HG02623 (cell line): Measurements from ENCODE around the gene THEMIS.
"Not testable (repeated sequence)": the region's sequence is repeated elsewhere in the genome, so short reads cannot be mapped to it uniquely, and the experiment has no call there.

Source experiments
- ATAC-seq: cut with Tn5 transposase; IDR thresholded peaks from one replicate; pipeline ENCODE4 v1.9.1; 2021; ENCODE audit warnings: moderate library complexity; ENCODE audit not compliant: unreplicated experiment

The THEMIS gene

DNA sequence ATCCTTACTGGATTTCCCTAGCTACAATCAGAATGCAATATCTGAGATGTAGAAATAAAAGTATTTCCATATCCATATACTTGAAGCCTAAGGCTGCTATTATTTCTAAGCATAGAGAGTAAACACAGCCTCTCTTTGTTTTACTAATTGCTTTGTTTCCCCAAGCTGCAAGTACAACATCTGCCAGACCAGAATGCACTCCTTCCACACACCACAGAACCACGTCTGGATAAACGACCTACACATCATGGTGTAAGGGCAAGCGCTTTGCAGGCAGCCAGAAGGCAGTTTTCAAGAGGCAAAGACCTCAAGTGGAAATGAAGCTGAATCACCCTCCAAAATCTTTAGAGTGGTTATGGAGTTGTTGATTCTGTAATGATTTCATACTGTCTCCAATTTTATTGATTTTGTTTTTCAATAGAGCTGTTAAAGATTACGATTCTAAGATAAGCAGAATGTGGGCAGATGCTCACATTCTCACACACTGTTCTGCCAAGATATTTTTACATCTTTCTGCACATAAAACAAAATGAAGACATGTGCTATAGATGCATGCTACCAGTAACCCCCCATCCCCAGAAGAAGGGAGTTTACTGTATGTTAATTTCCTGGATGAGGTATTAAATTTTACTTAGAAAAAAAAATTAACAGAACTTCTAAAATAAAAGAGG lies 88.8 kb downstream of the THEMIS start:
- no peak for ATAC-seq

- ATAC-seq = no peak
Observed at GRCh38 chr6:127807806-127808517, 92.9 kb downstream of the THEMIS start.

DNA sequence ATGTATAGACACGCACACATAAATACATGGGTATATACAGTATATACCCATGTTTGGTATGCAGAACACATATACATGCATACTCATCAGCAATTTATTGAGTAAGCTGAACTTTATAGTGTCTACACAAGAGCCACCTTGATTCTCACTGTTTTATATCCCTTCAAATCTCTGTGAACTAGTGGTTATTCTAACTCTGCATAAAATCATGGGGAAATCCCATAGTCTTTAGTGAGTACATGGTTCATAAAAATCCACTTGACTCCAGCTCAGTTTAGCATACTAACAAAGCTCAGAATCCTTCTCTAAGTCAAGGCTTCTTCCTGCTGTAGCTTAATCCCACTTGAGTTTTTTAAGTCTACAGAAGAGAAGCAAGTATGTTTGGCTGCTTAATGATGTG lies 104.1 kb downstream of the THEMIS start:
- no peak for ATAC-seq

DNA sequence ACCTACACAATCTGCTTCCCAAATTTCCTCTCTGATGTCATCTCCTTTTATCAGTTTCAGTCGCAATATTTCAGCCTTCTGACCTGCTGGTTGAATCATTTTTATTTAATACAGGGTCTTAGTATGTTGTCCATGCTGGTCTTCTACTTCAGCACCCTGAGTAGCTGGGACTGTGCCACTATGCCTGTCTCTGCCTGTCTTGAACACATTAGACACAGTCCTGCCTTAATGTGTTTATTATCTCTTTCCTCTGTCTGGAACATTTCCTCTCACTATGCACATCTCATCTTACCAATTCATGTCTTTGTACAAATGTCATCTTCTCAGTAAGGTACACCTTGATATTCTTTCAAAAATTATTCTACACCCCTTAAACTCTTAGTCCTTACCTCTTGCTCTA lies 106.5 kb downstream of the THEMIS start:
- ATAC-seq = no peak

DNA sequence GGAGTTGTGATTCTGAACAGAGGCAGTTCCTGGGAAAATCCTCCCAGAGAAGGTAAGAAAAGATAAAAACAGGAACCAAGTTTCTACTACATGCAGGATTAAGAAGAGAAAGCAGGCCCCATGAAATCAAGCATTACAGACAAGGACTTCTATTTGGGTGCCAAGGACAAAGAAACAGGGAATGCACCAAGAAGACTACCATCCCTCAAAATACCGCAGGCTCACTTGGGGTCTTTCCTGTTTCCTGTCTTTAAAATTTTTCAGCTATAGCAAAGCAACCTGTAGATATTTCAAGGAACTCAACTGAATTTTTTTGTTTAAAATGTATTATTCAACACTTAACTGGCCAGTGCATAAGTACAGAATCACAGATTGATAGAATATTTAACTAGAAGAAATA lies 107.5 kb downstream of the THEMIS start:
- ATAC-seq = no peak

DNA sequence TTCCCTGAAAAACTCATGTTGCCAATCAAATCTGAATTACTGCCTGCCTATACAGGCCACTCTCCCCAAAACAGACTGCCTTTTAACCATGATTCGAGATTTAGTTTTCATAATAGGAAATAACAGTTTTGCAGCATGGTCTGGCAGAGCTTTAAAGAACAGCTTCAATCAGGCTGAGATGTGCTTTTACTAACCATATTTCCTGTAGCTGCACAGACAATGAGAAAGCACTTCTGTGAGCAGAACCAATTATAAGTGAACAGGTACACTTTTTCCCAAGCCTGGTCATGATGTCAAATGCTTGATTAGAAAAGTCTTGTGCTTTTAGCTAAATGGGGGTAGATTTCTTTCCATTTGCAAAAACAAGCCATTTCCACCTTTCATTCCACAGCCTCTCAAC lies 108.2 kb downstream of the THEMIS start:
- ATAC-seq = no peak

GRCh38 chr6:127791779-127792528 lies 108.9 kb downstream of the THEMIS start:
- no peak for ATAC-seq

- ATAC-seq = no peak
Observed at GRCh38 chr6:127790571-127790970, 110.3 kb downstream of the THEMIS start.

DNA sequence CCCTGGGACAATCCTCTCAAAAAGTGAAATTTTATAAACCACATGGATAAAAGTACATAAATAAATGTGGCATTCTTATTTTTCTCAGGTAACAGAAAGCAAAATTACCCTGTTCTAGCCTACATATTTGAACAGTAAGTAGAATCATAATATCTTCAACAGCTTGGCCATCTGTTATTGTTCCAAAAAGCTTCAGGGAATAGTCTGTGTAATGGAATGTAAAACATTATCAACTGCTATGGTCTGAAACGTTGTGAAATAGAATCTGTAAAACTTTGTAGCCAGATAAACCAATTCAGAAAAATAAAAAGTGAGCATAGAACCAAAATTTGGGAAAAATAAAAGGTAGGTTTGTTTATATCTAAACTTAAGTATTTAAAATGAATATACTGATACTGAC lies 114.7 kb downstream of the THEMIS start:
- ATAC-seq = no peak

- ATAC-seq = no peak
Observed at GRCh38 chr6:127784468-127784867, 116.4 kb downstream of the THEMIS start.

DNA sequence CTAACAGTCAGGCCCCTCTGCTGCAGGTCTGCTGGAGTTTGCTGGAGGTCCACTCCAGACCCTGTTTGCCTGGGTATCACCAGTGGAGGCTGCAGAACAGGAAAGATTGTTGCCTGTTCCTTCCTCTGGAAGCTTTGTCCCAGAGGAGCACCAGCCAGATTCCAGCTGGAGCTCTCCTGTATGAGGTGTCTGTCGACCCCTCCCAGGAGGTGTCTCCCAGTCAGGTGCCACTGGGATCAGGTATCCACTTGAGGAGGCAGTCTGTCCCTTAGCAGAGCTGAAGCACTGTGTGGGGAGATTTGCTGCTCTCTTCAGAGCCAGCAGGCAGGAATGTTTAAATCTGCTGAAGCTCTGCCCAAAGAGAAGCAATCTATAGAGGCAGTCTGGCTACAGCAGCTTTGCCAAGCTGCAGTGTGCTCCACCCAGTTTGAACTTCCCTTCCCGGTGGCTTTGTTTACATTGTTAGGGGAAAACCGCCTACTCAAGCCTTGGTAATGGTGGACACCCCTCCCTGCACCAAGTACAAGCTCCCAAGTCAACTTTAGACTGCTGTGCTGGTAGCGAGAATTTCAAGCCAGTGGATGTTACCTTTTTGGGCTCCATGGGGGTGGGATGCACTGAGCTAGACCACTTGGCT lies 119.1 kb downstream of the THEMIS start:
- not testable (repeated sequence) for ATAC-seq

DNA sequence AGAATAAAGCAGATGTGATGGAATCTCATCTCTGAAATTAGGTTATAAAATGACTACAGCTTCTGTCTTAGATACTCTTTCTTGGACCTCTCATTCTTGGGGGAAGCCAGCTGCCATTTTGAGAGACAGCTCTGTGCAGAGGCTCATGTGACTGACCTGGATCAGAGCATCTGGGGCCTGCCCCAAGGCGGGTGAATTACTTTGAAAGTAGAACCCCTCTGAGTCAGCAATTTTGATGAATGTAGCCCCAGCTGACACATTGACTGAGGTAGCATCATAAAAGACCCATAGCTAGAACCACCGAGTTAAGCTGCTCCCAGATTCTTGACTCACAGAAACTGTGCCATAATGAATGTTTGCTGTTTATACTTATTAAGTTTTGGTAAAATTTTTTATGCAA lies 124.5 kb downstream of the THEMIS start:
- ATAC-seq = no peak

GRCh38 chr6:127775371-127775770 lies 125.5 kb downstream of the THEMIS start:
- ATAC-seq = no peak

DNA sequence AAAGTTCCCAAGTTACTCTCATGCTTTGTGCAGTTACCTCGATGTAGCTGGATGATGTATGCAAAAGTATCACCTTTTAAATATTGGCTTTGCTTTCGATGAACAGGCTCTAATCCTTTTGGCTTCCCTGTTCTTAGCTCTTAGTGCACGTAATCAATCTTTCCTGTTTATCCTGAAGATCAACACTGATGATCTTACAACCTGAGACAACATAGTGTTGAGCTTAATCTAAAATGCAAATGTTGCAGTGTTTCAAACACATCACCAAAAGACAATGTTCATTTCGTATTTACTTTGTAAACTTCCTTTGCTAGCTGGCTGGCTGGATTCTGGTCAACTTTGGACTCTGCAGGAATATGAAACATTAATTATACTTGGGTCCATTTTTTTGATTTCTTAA lies 132.1 kb downstream of the THEMIS start:
- ATAC-seq = no peak

DNA sequence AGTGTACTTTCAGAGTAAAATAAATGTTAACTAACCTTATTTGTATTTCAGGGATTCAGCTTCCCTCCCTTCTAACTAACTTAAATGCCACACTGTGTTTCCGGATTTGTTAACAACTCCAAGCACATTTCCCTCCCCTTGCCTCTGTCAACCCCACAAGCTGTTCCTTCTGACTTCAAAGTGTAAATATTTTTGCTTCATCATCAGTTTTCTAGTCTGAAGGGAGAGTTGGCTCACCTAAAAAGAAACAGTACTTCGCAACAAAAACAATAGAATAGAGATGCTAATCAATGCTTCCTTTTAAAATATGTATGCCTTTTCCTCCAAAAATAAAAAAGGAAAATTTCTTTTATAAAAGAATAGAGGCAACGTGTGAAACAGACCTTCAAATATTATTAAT lies 132.6 kb downstream of the THEMIS start:
- ATAC-seq = no peak

GRCh38 chr6:127765949-127766348 lies 134.9 kb downstream of the THEMIS start:
- no peak for ATAC-seq

DNA sequence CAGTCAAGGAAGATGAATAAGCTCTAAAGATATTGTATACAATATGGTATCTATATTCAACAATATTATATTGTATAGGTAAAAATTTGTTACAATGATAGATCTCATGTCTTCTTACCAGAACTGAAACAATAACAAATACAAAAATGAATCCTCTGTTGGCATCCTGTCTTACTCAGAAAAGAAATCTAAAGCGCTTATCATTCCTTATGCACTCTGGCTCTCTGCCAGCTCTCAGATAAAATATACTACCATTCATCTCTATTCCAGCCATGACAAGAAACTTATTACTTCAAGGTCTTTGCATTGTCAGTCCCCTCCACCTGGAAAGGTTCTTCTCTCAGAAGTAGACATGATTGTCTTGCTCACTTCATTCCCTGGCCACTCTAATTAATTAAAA lies 138.6 kb downstream of the THEMIS start:
- ATAC-seq = no peak

DNA sequence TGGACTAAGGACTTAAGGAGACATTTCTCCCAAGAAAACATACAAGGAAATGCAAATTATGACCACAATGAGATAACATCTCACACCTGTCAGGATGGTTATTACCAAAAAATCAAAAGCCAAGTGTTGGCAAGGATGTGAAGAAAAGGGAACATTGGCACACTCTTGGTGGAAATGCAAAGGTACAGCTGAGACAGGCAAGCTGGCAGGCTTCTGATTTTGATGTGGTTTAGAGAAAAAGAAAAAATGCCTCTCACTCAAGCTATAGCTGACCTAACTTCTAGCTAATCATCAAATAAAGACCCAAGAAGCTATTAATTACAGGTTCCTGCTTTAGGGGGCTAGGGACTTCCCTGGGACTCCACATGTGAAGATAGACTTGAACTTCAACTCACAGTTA lies 139.8 kb downstream of the THEMIS start:
- ATAC-seq = no peak

DNA sequence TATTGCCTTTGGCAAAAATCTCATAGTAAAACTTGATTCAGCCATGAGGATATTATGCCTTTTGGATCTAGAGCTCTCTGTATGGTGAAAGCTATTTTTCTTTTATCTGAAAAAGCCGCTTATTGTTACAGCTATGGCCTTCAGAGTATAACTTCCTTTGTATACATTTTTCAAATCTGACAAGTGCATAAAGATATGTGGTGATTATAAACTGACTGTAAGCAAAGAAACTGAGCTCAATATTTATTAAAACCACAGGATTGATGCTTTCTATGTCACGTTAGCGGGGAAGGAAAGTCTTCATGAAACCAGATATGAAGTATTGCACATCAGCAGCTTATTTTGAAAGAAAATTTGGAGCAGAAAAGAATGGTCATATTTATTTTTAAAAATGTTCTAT lies 151.8 kb downstream of the THEMIS start:
- no peak for ATAC-seq

DNA sequence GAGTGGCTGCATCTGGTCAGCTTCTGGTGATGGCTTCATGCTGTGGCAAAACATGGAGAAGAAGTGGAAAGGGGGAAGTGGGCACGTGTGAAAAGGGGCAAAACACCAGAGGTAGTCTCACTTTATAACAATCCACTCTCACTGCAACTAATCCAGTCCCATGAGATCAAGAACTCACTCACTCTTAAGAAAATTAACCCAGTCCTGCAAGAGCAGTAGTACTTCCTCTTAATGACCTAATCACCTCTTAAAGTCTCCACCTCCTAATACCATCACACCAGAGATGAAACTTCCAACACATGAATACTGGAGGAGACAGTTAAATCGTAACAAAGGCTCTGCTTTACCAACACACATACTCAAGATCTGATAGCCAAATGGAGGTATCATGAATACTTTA lies 152.6 kb downstream of the THEMIS start:
- no peak for ATAC-seq

DNA sequence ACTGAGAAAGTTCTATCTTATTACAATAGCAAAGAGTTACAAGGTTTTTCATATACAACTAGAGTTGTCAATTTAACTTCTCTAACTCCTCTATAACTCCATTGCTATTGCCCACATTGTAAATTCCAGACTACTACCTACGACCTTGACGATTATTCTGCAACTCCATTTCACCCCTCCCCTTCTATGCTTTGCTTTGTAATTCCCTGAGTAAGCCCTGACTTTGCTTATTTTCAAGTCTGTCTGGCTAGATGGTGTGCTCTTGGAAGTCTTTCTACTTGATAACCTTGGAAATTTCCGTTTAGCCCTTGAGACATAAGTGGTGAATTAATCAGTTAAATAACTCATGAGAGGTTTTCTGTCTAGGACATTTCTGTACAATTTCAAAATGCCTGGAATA lies 162.4 kb downstream of the THEMIS start:
- ATAC-seq = no peak

GRCh38 chr6:127737768-127738167 lies 163.1 kb downstream of the THEMIS start:
- ATAC-seq = no peak
